Panc1 (cell line): ENCODE results near the gene RNF20.

Experiments
- POLR2AphosphoS5 ChIP-seq: IDR thresholded peaks from 2 replicates; pipeline ENCODE4 v1.6.1; 2012; ENCODE audit warnings: mild to moderate bottlenecking, low read depth, low read length, moderate library complexity
- REST ChIP-seq, 2 experiments: IDR thresholded peaks; 2 replicates each; pipeline ENCODE4 v1.6.1; 2011 to 2012; ENCODE audit warnings: low read depth in 2 of 2, control low read depth in 1 of 2, low read length in 1 of 2, mild to moderate bottlenecking in 1 of 2, moderate library complexity in 1 of 2; ENCODE audit not compliant: insufficient read depth in 1 of 2
- TCF7L2 ChIP-seq: IDR thresholded peaks from 2 replicates; pipeline ENCODE4 v1.6.1; 2011; ENCODE audit warnings: mild to moderate bottlenecking, low read depth, low read length, inconsistent platforms
- TF ChIP-seq, protein P1 (sequence below): fragments of 450-650 bp; IDR thresholded peaks from 2 replicates; pipeline ENCODE4 v1.5.1; 2017; ENCODE audit warnings: mild to moderate bottlenecking

DNA sequence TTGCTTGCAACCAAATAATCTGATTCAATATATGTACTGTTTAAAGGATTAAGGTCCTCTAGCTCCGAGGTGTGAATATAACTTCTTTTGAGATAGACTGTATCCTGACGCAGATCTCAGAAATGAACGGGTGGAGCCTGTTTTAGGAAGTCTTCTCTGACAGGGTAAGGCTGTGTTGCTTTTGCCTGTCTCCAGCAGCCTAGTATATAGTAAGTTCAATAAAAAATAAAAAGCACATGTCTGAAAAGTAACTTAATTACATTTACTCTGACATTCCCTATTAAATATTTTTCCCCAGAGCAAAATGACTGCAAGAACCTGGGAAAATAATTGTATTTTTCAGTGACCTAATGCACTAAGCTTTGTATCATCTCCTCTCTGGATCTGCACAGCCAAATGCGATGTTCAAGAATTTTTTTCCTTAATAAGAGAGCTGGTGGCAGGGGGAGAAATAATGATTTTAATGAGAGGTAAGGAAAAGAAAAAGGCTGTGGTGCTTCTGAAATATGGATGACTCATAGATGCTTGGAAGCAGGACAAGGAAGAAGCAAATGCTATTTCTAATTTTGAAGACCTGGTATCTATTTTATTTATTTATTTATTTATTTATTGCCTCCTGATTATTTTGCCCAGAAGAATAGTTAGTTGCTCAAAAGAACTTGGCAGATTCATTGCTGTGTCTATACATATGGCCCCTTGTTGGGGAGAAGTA, 53.8 kb downstream of the RNF20 start:
- TF ChIP-seq, protein P1, sequence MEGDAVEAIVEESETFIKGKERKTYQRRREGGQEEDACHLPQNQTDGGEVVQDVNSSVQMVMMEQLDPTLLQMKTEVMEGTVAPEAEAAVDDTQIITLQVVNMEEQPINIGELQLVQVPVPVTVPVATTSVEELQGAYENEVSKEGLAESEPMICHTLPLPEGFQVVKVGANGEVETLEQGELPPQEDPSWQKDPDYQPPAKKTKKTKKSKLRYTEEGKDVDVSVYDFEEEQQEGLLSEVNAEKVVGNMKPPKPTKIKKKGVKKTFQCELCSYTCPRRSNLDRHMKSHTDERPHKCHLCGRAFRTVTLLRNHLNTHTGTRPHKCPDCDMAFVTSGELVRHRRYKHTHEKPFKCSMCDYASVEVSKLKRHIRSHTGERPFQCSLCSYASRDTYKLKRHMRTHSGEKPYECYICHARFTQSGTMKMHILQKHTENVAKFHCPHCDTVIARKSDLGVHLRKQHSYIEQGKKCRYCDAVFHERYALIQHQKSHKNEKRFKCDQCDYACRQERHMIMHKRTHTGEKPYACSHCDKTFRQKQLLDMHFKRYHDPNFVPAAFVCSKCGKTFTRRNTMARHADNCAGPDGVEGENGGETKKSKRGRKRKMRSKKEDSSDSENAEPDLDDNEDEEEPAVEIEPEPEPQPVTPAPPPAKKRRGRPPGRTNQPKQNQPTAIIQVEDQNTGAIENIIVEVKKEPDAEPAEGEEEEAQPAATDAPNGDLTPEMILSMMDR, result no peak
- no peak for TF ChIP-seq TCF7L2
- no peak for TF ChIP-seq POLR2AphosphoS5
- TF ChIP-seq REST (IDR thresholded peaks at IDR 0.05; ENCODE audit: insufficient read depth in 1 of 2, low read depth in 2 of 2, low read length in 1 of 2), result no peak
